Activated CD4-positive, alpha-beta memory T cell treated with anti-CD3 and anti-CD28 coated beads for 36 hours (primary cell): ENCODE results near the gene DNM2. TPM values are rescaled to one million over a fixed set of nuclear protein-coding genes. Genes with fewer than 3 reads are reported as not detected.
A peak's percentile ranks its signal among the peaks of the same experiment; 100 is the strongest.

Source experiments
- CTCF ChIA-PET: fragments of 350-600 bp; sonication (Branson Sonifier 250); formaldehyde crosslinking; loops from one replicate; lab custom pipeline; 2021; ENCODE audit warnings: antibody characterized with exemption, inconsistent platforms; lab: Charles Lee
- POLR2A ChIA-PET: fragments of 350-600 bp; sonication (Branson Sonifier 250); formaldehyde crosslinking; loops from one replicate; lab custom pipeline; 2021; ENCODE audit warnings: antibody characterized with exemption; lab: Charles Lee
- DNase-seq: peaks from one replicate; pipeline ENCODE4 v3.0.0-alpha.2; 2020
- H3K27ac Mint-ChIP-seq: one replicate; pipeline ENCODE4 v1.8.0; 2021; ENCODE audit warnings: mixed read lengths
- H3K27me3 Mint-ChIP-seq: one replicate; pipeline ENCODE4 v1.8.0; 2021; ENCODE audit warnings: mixed read lengths
- H3K36me3 Mint-ChIP-seq: one replicate; pipeline ENCODE4 v1.8.0; 2021; ENCODE audit warnings: mixed read lengths
- H3K4me1 Mint-ChIP-seq: one replicate; pipeline ENCODE4 v1.8.0; 2021; ENCODE audit warnings: low read depth, mixed read lengths
- H3K4me3 Mint-ChIP-seq: one replicate; pipeline ENCODE4 v1.8.0; 2021; ENCODE audit warnings: mild to moderate bottlenecking, mixed read lengths
- H3K9me3 Mint-ChIP-seq: one replicate; pipeline ENCODE4 v1.8.0; 2021; ENCODE audit warnings: mixed read lengths
- intact Hi-C: fragments of 100-400 bp; cut with micrococcal nuclease; formaldehyde crosslinking; loops from one replicate; pipeline ENCODE4 v1.15.1; 2023
- total RNA-seq, 2 experiments: library from RNA; stranded (reverse); gene quantifications; one replicate each; pipeline ENCODE4 v1.2.3, GENCODE V29; 2021

Gene DNM2
- total RNA-seq, 2 experiments from 2014 or later: 171 to 173 TPM

- H3K9me3 Mint-ChIP-seq: no peaks in the 10 kb centered on the region
- intact Hi-C loops: no loop called here
- peak overlapping the region; percentile 90 for H3K27ac Mint-ChIP-seq
- DNase-seq: no peak
- ChIA-PET CTCF (interaction anchor here (1.3 kb wide), 1 partner anchor 15 kb away, joined by 3 read pairs; no protein-coding TSS in a partner anchor), POLR2A (no interaction called here)
- H3K4me1 Mint-ChIP-seq: peaks cover 30% of the 10 kb centered on the region
- no peak overlapping the region for H3K4me3 Mint-ChIP-seq
- no peaks in the 10 kb centered on the region for H3K27me3 Mint-ChIP-seq
- H3K36me3 Mint-ChIP-seq: peaks cover 27% of the 10 kb centered on the region
These were observed 94.3 kb downstream of the DNM2 start for GRCh38 chr19:10812196-10812595.

- no peaks in the 10 kb centered on the region for H3K9me3 Mint-ChIP-seq
- intact Hi-C loops: loop anchor here (1.0 kb wide), 1 partner anchor 16 kb away; no protein-coding TSS in a partner anchor
- CTCF ChIA-PET: no interaction called here
- H3K36me3 Mint-ChIP-seq: peaks cover 26% of the 10 kb centered on the region
- no peaks in the 10 kb centered on the region for H3K27me3 Mint-ChIP-seq
- peak; percentile 76 for DNase-seq
- POLR2A ChIA-PET: no interaction called here
- peak overlapping the region; percentile 90 for H3K27ac Mint-ChIP-seq
- peaks cover 30% of the 10 kb centered on the region for H3K4me1 Mint-ChIP-seq
- no peak overlapping the region for H3K4me3 Mint-ChIP-seq
These were observed 95.1 kb downstream of the DNM2 start for GRCh38 chr19:10812902-10813404.

GRCh38 chr19:10815007-10815536, 97.2 kb downstream of the DNM2 start:
- H3K4me3 Mint-ChIP-seq: no peak overlapping the region
- no peaks in the 10 kb centered on the region for H3K9me3 Mint-ChIP-seq
- no peak for DNase-seq
- H3K27ac Mint-ChIP-seq: peak overlapping the region; percentile 43
- CTCF ChIA-PET: interaction anchor here (0.7 kb wide), 1 partner anchor 47 kb away, joined by 3 read pairs; no protein-coding TSS in a partner anchor
- H3K27me3 Mint-ChIP-seq: no peaks in the 10 kb centered on the region
- peaks cover 15% of the 10 kb centered on the region for H3K4me1 Mint-ChIP-seq
- intact Hi-C loops: no loop called here
- H3K36me3 Mint-ChIP-seq: peaks cover 20% of the 10 kb centered on the region
- POLR2A ChIA-PET: interaction anchor here (0.9 kb wide), 1 partner anchor 19 kb away, joined by 4 read pairs; no protein-coding TSS in a partner anchor

GRCh38 chr19:10815969-10816644, 98.2 kb downstream of the DNM2 start:
- Mint-ChIP-seq H3K27me3 (no peaks in the 10 kb centered on the region), H3K4me1 (peaks cover 15% of the 10 kb centered on the region), H3K27ac (peak overlapping the region; percentile 49), H3K4me3 (no peak overlapping the region), H3K9me3 (no peaks in the 10 kb centered on the region), H3K36me3 (peaks cover 25% of the 10 kb centered on the region)
- intact Hi-C loops: no loop called here
- CTCF ChIA-PET: no interaction called here
- DNase-seq: no peak
- POLR2A ChIA-PET: no interaction called here

- Mint-ChIP-seq H3K27me3 (no peaks in the 10 kb centered on the region), H3K4me1 (peaks cover 15% of the 10 kb centered on the region), H3K9me3 (no peaks in the 10 kb centered on the region), H3K27ac (no peak overlapping the region), H3K4me3 (no peak overlapping the region), H3K36me3 (peaks cover 27% of the 10 kb centered on the region)
- ChIA-PET POLR2A (no interaction called here), CTCF (no interaction called here)
- no peak for DNase-seq
- intact Hi-C loops: no loop called here
These were observed 98.8 kb downstream of the DNM2 start for GRCh38 chr19:10816691-10817090.

- peaks cover 27% of the 10 kb centered on the region for H3K36me3 Mint-ChIP-seq
- H3K9me3 Mint-ChIP-seq: no peaks in the 10 kb centered on the region
- H3K27me3 Mint-ChIP-seq: no peaks in the 10 kb centered on the region
- CTCF ChIA-PET: interaction anchor here (1.1 kb wide), 1 partner anchor 47 kb away, joined by 4 read pairs; no protein-coding TSS in a partner anchor
- no peak overlapping the region for H3K4me3 Mint-ChIP-seq
- peaks cover 10% of the 10 kb centered on the region for H3K4me1 Mint-ChIP-seq
- no peak overlapping the region for H3K27ac Mint-ChIP-seq
- DNase-seq: no peak
- POLR2A ChIA-PET: no interaction called here
- intact Hi-C loops: no loop called here
These were observed 99.6 kb downstream of the DNM2 start for GRCh38 chr19:10817291-10818038.

GRCh38 chr19:10818301-10819123, 100.6 kb downstream of the DNM2 start:
- ChIA-PET CTCF (interaction anchor here (1.1 kb wide), 1 partner anchor 46 kb away, joined by 4 read pairs; no protein-coding TSS in a partner anchor), POLR2A (no interaction called here)
- H3K4me1 Mint-ChIP-seq: no peaks in the 10 kb centered on the region
- no peak for DNase-seq
- no peak overlapping the region for H3K4me3 Mint-ChIP-seq
- H3K36me3 Mint-ChIP-seq: peaks cover 24% of the 10 kb centered on the region
- H3K27me3 Mint-ChIP-seq: no peaks in the 10 kb centered on the region
- intact Hi-C loops: no loop called here
- no peaks in the 10 kb centered on the region for H3K9me3 Mint-ChIP-seq
- no peak overlapping the region for H3K27ac Mint-ChIP-seq

GRCh38 chr19:10819124-10820060, 101.5 kb downstream of the DNM2 start:
- intact Hi-C loops: no loop called here
- Mint-ChIP-seq H3K36me3 (peaks cover 32% of the 10 kb centered on the region), H3K4me3 (no peak overlapping the region), H3K9me3 (no peaks in the 10 kb centered on the region), H3K27me3 (no peaks in the 10 kb centered on the region), H3K4me1 (no peaks in the 10 kb centered on the region), H3K27ac (no peak overlapping the region)
- DNase-seq: no peak
- ChIA-PET POLR2A (no interaction called here), CTCF (interaction anchor here (1.5 kb wide), 1 partner anchor 39 kb away, joined by 4 read pairs; no protein-coding TSS in a partner anchor)

GRCh38 chr19:10820173-10820572, 102.3 kb downstream of the DNM2 start:
- ChIA-PET CTCF (interaction anchor here (0.9 to 1.8 kb wide), 7 partner anchors 38 to 119 kb away, joined by 3 to 21 read pairs (median 4); partner anchors contain the start of genes DNM2 and QTRT1), POLR2A (interaction anchor here (1.0 kb wide), 1 partner anchor 15 kb away, joined by 3 read pairs; no protein-coding TSS in a partner anchor)
- intact Hi-C loops: no loop called here
- H3K9me3 Mint-ChIP-seq: no peaks in the 10 kb centered on the region
- no peaks in the 10 kb centered on the region for H3K27me3 Mint-ChIP-seq
- no peak for DNase-seq
- H3K36me3 Mint-ChIP-seq: peaks cover 29% of the 10 kb centered on the region
- H3K27ac Mint-ChIP-seq: peak overlapping the region; percentile 78
- H3K4me3 Mint-ChIP-seq: no peak overlapping the region
- no peaks in the 10 kb centered on the region for H3K4me1 Mint-ChIP-seq

- H3K27me3 Mint-ChIP-seq: no peaks in the 10 kb centered on the region
- POLR2A ChIA-PET: interaction anchor here (0.6 to 1.9 kb wide), 3 partner anchors 12 to 559 kb away, joined by 3 to 4 read pairs (median 3); partner anchors contain the start of gene TMED1
- intact Hi-C loops: no loop called here
- CTCF ChIA-PET: interaction anchor here (2.3 kb wide), 1 partner anchor 41 kb away, joined by 8 read pairs; no protein-coding TSS in a partner anchor
- no peak overlapping the region for H3K27ac Mint-ChIP-seq
- no peak overlapping the region for H3K4me3 Mint-ChIP-seq
- no peaks in the 10 kb centered on the region for H3K9me3 Mint-ChIP-seq
- no peaks in the 10 kb centered on the region for H3K4me1 Mint-ChIP-seq
- peaks cover 32% of the 10 kb centered on the region for H3K36me3 Mint-ChIP-seq
- DNase-seq: no peak
These were observed 105.8 kb downstream of the DNM2 start for GRCh38 chr19:10823690-10824089.
